Measurements from ENCODE around the gene DNAJC7.

The DNAJC7 gene

DNA sequence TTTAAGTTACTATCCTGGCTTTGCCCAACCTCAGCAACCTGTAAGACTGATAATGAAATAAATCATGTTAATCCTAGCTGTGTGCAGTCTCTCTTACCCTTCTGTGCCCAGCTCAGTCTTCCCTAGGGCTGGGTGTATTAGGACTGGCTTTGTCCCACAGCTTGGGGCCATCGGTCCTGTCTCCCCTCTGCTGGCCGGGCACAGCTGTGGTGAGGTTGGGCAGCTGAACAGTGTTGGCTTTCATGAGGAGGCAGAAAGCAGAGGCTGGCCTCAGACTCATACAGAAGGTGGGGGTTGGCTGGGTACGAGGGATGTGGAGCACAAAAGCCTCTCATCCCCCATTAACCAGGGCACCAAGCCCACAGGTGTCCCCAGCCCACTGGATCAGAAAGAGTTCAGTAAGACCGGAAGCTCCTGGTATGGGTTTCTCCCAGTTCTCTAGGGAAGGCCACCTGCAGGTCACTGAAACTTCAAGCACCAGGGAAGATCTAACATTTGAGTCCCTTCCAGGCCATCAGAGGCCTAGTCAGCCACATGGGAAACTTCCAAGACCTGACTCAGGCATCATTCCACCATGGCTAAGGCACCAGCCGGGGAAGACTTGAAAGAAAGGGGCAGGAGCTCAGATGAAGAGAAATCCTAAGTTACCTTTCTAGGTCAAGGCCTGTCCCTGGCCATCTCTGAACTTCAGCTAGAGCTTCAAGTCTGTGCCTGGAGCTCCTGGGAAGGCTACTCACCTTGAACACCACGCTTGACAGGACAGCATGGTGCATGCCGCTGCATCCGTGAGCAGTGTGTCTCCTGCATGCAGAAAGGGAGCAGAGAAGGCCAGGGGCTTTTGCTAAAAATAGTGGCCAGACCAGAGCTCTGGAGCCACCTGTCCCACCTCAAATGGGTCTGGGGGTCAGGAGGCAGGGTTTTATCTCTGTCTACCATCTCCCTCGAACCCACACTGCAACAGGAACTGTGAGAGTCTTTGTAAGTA lies 41.8 kb downstream of the DNAJC7 start:
- DNase-seq (ENCODE audit: low spot score) = no peak

DNA sequence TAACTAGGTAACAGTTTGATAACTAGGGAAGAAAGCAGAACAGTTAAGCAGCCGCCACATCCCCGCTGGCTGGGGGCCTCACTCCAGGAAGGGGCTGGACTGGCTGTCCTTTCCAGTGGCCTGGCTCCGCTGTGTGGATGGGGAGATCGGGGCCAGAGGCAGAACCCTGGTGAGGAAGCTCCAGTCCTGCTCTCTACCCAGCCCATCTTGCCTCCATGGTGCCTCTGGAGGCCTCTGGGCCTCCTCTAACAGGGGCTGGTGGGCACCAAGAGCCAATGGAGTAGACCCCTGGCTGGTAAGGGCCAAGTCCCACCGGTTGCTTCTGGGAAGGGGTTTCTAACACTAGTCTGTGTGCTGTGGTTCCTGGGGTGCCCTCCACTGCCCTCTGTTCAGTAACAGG lies 42.6 kb downstream of the DNAJC7 start:
- no peak for DNase-seq (ENCODE audit: low spot score)

DNA sequence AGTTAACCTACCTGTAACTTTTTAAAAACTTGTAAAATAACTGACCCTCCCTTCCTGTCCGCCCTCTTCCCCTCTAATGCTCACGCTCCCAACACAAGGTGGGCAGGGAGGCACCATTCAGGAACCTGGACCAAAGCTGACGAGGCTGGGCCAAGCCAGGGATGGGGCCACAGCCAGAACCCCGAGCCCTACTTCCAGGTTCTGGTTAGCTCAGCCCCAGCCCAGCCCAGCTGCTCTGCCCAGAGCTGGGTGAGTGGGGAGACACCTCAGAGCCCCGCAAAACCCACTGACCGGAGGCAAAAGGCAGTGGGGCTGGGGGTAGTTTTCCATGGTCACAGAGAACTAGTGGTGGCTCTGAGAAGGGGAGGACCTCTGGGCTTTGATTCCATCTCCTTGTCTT lies 43.2 kb downstream of the DNAJC7 start:
- DNase-seq (ENCODE audit: low spot score) = no peak

DNA sequence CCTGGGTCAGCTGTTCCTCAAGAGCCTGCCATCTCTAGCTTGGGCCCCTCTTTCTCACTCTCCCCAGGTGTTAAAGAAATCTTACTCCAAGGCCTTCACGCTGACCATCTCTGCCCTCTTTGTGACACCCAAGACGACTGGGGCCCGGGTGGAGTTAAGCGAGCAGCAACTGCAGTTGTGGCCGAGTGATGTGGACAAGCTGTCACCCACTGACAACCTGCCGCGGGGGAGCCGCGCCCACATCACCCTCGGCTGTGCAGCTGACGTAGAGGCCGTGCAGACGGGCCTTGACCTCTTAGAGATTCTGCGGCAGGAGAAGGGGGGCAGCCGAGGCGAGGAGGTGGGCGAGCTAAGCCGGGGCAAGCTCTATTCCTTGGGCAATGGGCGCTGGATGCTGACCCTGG lies 43.8 kb downstream of the DNAJC7 start:
- no peak for DNase-seq (ENCODE audit: low spot score)

DNA sequence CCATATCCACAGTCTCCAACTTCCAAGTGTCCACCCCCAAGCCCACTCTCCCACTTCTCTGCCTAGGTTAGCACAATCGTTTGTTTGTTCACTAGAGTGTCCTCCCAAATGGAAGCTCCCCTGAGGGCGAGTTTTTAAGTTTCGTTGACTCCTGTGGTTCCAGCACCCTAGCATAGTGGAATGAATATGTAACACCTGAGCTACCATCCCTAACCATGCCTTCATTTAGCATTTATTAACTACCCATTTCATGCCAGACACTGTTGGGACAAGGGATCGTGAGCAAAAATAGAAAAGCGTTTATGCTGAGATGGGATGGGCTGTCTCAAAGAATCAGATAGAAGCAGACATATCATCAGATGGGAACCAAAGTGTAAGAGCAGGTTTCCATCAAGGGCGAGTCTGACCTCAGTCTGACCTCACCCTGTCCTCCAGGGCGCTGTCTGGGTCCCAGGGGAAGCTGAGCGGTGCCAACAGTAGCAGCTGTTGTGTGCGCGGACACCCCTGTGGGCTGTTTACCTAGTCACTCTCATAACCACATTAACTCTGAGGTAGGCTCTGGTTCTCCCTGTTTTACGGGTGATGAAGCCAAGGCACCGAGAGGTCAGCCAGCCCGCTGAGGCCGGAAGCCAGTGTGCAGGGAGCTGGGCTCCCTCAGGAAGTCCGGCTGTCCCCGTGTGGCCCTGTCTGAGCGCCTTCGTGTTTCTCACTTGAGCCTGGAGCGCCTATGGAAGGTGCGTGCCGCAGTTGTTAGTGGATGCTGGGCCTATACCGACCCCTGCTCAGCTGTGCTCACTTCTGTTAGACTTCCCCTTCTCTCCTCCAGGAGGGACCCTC lies 44.5 kb downstream of the DNAJC7 start:
- peak; percentile 85 for DNase-seq (ENCODE audit: low spot score)

DNA sequence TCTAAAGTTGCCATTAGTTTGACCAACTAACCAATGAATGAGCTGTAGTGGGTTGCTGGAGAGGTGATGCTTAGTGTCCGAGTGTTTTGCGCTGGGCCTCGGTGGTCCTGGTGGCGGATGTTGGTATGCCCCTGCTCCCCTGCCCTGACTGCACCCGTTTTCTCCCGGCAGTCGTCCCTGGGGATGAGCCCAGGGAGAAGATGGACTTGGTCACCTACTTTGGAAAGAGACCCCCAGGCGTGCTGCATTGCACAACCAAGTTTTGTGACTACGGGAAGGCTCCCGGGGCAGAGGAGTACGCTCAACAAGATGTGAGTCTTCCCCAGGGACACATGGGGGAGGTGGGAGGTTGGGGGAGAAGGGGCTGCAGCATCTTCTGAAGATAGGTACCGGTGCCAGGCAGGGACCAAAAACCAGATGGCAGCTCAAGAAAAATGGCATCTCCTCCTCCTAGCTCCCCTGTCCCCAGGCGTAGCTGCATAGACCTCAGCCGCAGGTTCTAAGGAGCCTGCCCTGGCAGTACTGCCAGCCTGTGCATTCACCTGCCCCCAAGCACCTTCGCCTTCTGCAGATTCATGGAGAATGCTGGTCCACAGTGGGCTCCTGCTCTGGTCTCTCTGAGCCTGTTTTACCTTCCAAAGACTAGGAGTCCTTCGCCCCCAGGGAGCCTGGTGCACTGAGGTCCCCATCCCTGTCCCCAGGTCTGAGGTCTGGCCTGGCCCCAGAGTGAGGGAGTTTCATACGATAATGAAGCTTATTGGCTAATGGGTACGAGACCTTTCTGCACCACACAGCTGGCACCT lies 45.3 kb downstream of the DNAJC7 start:
- no peak for DNase-seq (ENCODE audit: low spot score)

DNA sequence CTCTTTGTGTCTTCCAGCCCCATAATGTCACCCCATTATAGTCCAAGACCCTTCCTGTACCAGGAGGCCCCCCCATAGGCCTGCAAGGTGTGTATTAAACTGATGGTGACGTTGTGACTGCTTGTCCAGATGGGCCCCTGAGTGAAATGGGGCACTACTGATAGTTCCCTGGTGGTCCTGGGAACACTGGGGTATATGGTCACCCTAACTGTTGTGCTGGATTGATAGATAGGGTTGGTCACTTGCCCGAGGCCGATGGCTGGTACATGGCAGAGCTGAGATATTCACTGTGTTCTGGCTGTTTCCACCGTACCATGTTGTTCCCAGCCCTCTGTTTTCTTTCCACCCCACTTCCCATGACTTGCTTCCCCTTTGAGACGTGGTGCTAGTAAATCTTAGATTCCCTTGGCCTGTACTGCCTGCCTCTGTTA lies 46.3 kb downstream of the DNAJC7 start:
- DNase-seq (ENCODE audit: low spot score) = no peak

DNA sequence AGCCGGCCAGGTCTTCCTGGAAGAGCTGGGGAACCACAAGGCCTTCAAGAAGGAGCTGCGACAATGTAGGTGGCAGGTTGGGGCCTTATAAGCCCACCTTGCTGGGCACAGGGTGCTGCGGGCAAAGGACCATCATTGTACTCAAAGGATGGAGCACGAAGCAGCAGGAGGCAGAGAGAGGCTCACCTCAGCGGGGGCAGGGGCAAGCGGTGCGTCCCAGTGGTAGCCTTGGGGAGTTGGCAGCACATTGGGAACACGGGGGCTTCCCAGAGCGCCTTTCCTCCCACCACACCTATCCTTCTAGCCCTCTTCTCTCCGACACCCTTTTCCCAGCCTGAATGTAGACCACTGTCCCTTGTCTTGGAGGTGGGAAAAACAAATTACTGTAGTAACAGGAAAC lies 48.6 kb downstream of the DNAJC7 start:
- DNase-seq (ENCODE audit: low spot score) = no peak

DNA sequence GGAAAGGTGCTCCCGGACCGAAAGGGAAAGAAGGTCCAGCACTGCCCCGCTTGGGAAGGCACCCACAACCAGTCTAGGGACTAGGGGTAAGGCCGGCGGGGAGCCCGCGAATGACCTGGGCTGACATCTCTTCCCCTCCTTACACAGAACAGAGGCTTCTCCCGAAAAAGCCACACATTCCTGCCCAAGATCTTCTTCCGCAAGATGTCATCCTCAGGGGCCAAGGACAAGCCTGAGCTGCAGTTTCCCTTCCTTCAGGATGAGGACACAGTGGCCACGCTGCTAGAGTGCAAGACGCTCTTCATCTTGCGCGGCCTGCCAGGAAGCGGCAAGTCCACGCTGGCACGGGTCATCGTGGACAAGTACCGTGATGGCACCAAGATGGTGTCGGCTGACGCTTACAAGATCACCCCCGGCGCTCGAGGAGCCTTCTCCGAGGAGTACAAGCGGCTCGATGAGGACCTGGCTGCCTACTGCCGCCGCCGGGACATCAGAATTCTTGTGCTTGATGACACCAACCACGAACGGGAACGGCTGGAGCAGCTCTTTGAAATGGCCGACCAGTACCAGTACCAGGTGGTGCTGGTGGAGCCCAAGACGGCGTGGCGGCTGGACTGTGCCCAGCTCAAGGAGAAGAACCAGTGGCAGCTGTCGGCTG lies 49.2 kb downstream of the DNAJC7 start:
- no peak for DNase-seq (ENCODE audit: low spot score)

DNA sequence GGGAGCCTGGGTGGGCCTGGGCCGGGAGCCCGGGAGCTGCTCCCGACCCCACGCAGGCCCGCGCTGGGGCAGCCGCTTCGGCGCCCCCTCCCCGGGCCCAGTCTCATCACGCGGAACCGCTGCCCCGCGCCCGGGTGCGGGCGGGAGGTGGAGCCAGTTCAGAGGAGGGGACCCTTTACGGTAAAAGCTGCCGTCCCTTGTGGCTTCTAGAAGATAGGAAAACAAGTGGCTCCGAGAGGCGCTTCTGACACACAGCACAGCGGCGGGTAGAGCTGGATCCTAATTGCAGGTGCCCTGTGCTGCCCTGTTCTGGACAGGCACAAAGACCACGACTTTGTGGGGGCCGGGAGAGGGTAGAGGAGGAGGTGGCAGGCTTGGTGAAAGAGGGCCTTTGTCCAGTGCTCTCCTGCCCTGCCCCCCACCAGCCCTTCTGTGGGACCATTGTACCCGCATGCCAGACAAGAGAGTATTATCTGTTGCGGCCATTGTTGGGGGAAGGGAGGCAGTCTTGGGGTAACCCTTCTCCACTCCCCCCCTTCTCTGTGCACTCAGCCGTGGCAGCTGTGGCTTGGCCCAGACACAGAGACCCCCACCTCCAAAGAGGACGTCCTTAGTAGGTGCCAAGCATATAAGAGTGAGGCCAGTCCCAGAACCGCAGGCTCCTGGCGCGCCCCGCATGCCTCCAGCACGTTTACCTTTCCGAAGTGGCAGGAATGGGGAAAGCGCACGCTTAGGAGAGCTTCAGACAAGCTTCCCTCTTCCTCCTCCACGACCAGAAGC lies 49.9 kb downstream of the DNAJC7 start:
- no peak for DNase-seq (ENCODE audit: low spot score)

DNA sequence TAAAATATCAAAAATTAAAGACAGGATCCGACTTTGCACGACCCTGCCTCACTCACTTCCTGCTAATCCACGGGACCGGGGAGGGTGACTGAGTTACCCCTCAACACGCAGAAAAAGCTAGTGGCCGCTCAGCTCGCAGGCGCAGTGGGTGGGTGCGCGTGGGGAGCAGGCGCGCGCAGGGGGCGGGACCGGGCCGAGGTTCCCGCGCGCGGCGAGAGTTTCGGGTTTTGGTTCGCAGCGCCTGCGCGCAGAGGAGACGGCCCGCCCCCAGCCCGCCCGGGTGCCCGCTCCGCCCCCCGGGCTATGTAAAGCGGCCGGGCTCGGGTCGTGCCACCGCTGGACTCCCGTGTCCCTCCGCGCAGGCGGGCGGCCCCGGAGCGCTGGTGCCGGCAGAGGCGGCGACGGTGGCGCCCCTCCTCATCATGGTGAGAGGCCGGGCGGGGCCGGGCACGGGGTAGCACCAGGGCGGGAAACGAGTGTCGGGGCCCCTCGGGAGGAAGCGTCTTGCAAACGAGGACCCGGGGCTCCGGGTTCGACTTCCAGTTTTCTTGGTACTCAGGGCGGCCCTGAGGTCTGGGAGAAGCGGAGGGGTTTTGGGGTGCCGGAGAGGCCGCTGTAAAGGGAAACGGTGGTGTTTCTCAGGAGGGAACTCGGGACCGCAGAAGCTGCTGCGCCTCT lies 50.6 kb downstream of the DNAJC7 start, which contains the start of gene CNP:
CNP (plus strand) TSS at position 333 of the 678 bp plus-strand sequence; CDS start at position 423, 90 bp downstream.
- peak; percentile 87 for DNase-seq (ENCODE audit: low spot score)

DNA sequence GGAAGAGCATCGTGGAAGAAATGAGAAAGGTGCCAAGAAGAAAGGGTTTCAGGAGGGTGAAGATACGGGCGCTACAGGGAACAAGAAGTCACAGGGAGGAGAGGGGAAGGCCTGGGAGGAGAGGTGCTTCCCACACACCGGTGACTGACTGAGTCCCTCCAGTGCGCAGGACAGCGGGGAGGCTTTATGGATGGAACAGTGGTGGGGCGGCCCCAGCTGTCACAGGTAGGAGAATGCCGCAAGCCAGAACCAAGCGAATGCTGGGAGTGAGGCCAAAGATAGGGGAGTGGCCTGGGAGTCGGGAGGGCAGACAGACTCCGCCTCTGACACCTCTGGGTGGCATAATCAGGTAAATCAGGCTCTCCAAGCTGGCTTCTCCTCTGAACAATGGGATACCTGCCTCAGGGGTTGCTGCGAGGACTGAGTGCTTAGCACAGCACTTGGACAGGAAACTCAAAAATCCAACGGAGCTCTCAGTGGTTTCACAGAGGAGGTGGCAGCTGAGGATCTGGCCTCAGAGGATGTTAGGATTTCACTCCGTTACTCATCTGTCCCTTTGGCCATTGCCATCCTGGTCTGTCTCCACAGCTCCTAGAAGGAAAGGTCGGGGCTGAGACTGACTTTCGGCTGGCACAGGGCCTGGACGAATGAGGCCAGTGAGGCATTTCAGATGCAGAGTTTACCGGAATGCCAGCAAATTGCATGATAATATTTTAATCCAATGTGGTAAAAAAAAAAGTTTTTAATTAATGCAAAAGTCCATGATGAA lies 51.4 kb downstream of the DNAJC7 start:
- peak; percentile 71 for DNase-seq (ENCODE audit: low spot score)

DNA sequence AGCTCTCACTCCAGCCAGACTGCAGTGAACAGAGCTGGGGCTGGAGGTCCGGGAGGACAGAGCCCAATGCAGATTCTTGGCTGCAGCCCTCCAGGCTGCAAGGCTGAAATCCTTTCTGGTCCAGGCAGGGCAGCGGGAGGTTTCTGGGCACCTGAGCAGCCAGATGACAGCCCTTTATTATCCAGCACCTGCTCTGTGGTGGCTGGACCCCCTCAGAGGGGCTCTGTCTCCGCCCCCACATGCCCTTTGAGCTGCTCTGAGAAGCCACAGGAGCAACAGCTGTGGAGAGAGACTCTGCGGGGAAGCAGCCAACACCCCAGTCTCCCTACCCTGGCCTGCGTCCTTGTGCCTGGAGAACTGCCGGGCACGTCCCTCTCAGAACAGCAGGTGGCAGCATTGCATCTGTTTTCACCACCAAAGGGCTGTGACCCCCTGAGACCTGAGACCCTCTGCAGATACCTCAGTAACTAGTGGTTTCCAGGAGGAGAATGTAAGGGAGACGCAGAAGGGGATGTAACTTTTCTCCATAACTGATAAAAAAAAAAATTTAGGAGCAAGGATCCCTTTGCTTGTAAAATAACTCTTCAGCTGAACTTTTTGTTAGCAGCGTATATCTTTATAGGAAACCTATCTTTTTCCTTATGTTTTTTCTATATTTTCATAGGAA lies 54.3 kb downstream of the DNAJC7 start:
- DNase-seq (ENCODE audit: low spot score) = peak; percentile 84

DNA sequence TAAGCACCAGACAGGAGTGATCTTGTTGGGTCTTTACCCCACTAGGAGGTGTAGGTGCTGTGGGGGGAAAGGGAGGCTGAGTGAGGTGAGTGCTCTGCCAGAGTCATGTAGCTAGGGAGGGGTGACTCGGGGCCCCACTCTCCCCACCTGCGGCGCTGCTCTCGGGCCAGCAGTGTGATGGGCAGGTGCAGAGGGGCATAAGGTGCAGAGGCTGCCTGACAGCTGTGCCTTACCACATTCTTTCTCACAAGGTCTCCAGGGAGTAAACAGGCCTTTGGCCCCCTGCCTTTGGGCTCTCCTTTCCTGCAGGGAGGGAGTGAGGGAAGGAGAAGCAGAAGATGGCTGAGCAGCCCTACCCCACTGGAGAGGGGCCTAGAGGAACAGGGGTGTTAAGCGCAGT lies 55.1 kb downstream of the DNAJC7 start:
- no peak for DNase-seq (ENCODE audit: low spot score)

DNA sequence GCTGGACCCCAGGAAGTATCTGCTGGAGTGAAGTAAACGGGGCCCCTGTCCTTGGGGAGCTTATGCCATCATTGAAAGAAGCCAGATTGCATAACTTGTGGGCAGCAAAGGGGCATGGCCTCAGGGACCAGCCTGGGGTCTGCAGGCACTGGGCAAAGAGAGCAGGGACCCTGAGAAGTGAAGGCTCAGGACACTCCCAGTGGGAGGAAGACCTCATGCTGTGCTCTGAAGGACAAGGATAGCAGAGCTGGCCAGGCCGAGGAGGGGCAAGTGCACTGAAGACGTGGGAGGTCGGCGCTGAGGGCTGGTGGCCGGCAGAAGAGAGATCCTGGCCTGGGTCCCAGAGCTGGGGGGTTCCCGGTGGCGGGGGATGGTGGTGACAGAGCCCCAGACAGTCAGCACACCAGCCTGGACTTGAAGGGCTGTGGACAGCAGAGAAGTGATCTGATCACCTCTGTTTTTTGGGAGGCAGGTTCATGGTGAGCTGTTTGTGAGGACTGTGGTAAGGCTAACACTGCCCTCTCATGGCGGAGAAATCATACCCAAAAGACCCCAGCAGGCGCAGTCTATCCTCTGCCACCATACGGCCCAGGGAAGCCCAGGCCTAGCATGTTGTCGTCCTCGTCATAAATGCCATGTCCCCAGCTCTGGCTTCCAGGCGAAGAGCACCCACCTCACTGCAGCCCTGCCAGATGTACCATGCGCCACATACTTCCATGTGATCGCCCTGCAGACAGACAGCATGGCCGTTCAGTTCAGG lies 57.7 kb downstream of the DNAJC7 start:
- DNase-seq (ENCODE audit: low spot score) = peak; percentile 84

DNA sequence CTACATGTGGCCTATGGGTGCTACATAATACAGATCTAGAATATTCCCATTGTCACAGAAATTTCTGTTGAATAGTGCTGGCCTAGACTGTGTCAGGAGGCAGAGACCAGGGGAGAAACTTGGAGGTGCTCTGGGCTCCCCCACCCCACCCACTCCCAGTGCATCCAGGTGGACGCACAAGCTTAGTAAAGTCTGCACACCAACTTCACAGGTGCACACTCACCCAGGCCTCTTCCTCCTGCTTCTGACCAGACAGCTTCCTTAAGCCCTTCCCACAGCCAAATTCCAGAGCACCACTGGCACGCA lies 58.3 kb downstream of the DNAJC7 start:
- no peak for DNase-seq (ENCODE audit: low spot score)

DNA sequence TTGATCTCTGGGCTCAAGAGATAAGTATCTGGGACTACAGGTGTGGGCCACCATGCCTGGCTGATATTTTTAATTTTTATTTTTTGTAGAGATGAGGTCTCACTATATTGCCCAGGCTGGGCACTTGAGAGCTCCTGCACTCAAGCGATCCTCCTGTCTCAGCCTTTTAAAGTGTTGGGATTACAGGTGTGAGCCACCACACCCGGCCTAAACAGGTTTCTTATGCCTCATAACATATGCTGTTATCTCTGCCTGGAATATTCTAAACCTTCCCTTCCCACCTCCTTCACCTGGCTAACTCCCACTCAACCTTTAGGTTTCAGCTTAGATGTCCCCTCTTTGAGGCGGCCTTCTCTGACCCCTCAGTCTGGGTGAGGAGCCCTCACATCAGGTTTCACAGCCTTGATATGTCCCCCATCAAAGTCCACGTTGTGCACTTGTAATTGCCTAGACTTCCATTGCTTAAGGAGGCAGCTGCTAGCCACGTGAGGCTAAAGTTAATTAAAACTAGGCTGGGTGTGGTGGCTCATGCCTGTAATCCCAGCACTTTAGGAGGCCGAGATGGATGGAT lies 59.3 kb downstream of the DNAJC7 start:
- no peak for DNase-seq (ENCODE audit: low spot score)

Data from SK-N-DZ (cell line).